Measurements from ENCODE around the gene POU2F3. TPM values are rescaled to one million over a fixed set of nuclear protein-coding genes. Genes with fewer than 3 reads are reported as not detected.

The POU2F3 gene
- total RNA-seq, 1 donor from 2014 or later, result not detected

DNA sequence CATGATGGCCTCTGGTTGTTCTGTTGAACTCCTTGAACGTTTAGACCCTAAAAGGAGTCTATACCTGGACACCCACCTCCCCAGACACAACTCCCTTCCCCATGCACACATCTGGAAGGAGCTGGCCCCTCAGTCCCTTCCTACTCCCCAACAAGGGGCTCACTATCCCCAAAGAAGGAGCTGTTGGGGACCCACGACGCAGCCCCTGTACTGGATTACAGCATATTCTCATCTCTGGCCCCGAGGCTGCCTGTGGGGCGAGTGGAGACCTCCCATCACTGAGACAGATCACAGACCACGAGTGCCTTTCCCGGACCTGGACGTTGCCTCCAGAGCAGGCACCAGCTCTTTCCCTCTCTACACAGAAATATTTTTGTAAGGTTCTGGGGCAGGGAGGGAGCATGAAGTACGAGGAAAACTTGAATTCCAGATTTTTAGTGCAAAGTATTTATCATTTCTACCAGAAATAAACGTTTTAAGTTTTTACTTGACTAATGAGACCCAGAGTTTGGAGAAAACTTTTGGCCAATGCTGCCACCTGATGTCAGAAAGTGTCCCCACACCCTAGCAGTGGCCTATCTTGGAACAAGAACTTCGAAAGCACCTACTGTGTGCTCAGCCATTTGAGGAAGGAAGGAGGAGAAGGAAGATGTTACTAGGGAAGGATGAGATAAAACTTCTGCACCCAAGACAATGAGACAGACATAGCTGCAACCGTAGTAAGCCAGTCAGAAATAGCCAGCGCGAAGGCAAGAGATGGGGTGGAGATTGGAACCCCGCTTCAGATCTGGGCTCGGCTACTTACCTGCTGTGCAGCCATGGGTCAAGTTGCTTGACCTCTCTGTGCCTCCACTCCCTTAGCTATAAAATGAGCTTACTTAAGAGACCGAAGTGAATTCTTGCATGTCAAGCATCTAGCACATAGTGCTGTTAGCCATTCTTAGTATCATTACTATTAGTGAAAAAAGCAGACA lies 10.2 kb upstream of the POU2F3 start:
- Mint-ChIP-seq H3K36me3 (peaks cover 5% of the 10 kb centered on the region), H3K27me3 (ENCODE audit: insufficient read depth, low read depth) (peaks cover 3% of the 10 kb centered on the region), H3K27ac (no peak overlapping the region), H3K9me3 (no peaks in the 10 kb centered on the region), H3K4me1 (peaks cover 26% of the 10 kb centered on the region), H3K4me3 (no peak overlapping the region)
- Histone ChIP-seq H3K79me2 (ENCODE audit: low read depth) (no peaks in the 10 kb centered on the region), H3K4me1 (peaks cover 5% of the 10 kb centered on the region), H3F3A (ENCODE audit: low read depth) (no peaks in the 10 kb centered on the region), H3K4me3 (no peak overlapping the region), H3K9ac (no peak overlapping the region), H3K4me2 (no peak overlapping the region), H3K27me3 (peaks cover 15% of the 10 kb centered on the region), H3K36me3 (no peaks in the 10 kb centered on the region), H3K27ac (no peak overlapping the region), H3K9me3 (ENCODE audit: low read depth) (no peaks in the 10 kb centered on the region), H4K20me1 (ENCODE audit: low read depth) (no peaks in the 10 kb centered on the region), H2AFZ (replicated peaks) (peak overlapping the region; percentile 8)
- TF ChIP-seq, protein P1, sequence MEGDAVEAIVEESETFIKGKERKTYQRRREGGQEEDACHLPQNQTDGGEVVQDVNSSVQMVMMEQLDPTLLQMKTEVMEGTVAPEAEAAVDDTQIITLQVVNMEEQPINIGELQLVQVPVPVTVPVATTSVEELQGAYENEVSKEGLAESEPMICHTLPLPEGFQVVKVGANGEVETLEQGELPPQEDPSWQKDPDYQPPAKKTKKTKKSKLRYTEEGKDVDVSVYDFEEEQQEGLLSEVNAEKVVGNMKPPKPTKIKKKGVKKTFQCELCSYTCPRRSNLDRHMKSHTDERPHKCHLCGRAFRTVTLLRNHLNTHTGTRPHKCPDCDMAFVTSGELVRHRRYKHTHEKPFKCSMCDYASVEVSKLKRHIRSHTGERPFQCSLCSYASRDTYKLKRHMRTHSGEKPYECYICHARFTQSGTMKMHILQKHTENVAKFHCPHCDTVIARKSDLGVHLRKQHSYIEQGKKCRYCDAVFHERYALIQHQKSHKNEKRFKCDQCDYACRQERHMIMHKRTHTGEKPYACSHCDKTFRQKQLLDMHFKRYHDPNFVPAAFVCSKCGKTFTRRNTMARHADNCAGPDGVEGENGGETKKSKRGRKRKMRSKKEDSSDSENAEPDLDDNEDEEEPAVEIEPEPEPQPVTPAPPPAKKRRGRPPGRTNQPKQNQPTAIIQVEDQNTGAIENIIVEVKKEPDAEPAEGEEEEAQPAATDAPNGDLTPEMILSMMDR (IDR thresholded peaks at IDR 0.05), result peak; percentile 95
- TF ChIP-seq EZH2 (IDR thresholded peaks at IDR 0.05), result no peak
- no peak for TF ChIP-seq EZH2phosphoT487 (IDR thresholded peaks at IDR 0.05)
- DNase-seq (ENCODE audit: low spot score), result peak; percentile 68

DNA sequence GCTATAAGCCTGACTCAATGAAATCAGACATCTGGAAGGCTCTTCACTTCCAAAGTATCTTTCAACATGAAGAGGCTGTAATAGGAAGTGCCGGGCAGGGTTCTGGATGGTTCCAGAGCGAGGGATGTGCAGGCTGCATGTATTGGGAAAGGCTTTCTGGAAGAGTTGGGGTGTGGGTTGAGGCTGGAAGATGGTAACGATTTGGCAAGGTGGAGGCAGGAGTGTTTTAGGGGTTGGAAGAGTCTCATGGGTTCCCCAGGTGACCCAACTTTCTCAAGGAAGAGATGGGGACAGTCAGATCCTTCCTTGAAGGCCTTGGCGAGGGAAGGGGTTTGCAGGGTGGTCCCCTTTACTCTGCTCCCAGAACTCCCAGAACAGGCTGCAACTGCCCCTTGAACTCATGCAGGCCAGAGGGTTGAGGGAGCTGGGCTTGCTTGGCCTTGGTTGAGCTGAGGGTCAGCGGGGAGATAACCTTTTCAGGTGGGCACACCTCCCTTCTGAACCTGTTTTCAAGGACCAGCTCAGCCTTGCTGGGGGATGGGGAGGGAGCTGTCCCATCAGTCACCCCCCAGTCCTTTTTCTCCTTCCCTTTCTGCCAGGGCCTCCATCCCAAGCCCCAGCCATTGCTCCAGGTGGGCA lies 9.4 kb upstream of the POU2F3 start:
- no peak overlapping the region for H3K9ac ChIP-seq
- no peaks in the 10 kb centered on the region for H3K9me3 ChIP-seq (ENCODE audit: low read depth)
- no peaks in the 10 kb centered on the region for H3K36me3 ChIP-seq
- no peak overlapping the region for H2AFZ ChIP-seq (replicated peaks)
- Mint-ChIP-seq H3K27me3 (ENCODE audit: insufficient read depth, low read depth) (peaks cover 8% of the 10 kb centered on the region), H3K9me3 (no peaks in the 10 kb centered on the region), H3K27ac (no peak overlapping the region), H3K4me3 (no peak overlapping the region), H3K36me3 (peaks cover 5% of the 10 kb centered on the region), H3K4me1 (peaks cover 23% of the 10 kb centered on the region)
- peaks cover 14% of the 10 kb centered on the region for H3K27me3 ChIP-seq
- TF ChIP-seq, protein P1 (IDR thresholded peaks at IDR 0.05), result no peak
- no peak for TF ChIP-seq EZH2phosphoT487 (IDR thresholded peaks at IDR 0.05)
- no peak for TF ChIP-seq EZH2 (IDR thresholded peaks at IDR 0.05)
- H3K4me2 ChIP-seq, result no peak overlapping the region
- no peaks in the 10 kb centered on the region for H3K79me2 ChIP-seq (ENCODE audit: low read depth)
- H4K20me1 ChIP-seq (ENCODE audit: low read depth), result no peaks in the 10 kb centered on the region
- no peaks in the 10 kb centered on the region for H3K4me1 ChIP-seq
- no peak overlapping the region for H3K4me3 ChIP-seq
- DNase-seq (ENCODE audit: low spot score), result no peak
- no peak overlapping the region for H3K27ac ChIP-seq
- no peaks in the 10 kb centered on the region for H3F3A ChIP-seq (ENCODE audit: low read depth)

DNA sequence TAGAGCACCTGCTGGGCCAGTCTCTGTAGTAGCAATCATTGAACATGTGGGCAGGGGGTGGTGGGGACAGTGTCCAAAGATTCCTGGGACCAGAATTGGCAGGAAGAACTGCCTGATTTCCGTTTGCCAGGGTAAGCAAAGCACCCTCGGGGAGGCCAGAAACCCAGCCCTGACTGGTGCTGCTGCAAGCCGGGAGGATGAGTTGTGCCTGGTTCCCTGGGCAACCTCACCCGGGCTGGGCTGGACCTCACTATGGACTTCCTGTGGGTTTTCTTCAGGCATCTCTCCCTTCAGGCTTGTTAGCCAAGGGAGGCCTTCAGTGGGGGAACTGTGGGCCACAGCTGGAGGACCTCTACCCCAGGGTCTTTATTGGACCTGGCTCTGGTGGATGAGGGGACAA lies 8.0 kb upstream of the POU2F3 start:
- no peaks in the 10 kb centered on the region for H3K9me3 ChIP-seq (ENCODE audit: low read depth)
- H3K36me3 ChIP-seq, result no peaks in the 10 kb centered on the region
- H4K20me1 ChIP-seq (ENCODE audit: low read depth), result no peaks in the 10 kb centered on the region
- Mint-ChIP-seq H3K9me3 (no peaks in the 10 kb centered on the region), H3K4me3 (no peak overlapping the region), H3K27ac (no peak overlapping the region), H3K36me3 (peaks cover 5% of the 10 kb centered on the region), H3K27me3 (ENCODE audit: insufficient read depth, low read depth) (peaks cover 16% of the 10 kb centered on the region), H3K4me1 (peaks cover 18% of the 10 kb centered on the region)
- H3K4me2 ChIP-seq, result no peak overlapping the region
- DNase-seq (ENCODE audit: low spot score), result no peak
- no peak overlapping the region for H3K27ac ChIP-seq
- no peak overlapping the region for H3K9ac ChIP-seq
- no peak overlapping the region for H3K4me3 ChIP-seq
- TF ChIP-seq EZH2phosphoT487 (IDR thresholded peaks at IDR 0.05), result no peak
- no peak for TF ChIP-seq EZH2 (IDR thresholded peaks at IDR 0.05)
- TF ChIP-seq, protein P1 (IDR thresholded peaks at IDR 0.05), result no peak
- peaks cover 4% of the 10 kb centered on the region for H3F3A ChIP-seq (ENCODE audit: low read depth)
- H2AFZ ChIP-seq (replicated peaks), result no peak overlapping the region
- peaks cover 14% of the 10 kb centered on the region for H3K27me3 ChIP-seq
- no peaks in the 10 kb centered on the region for H3K4me1 ChIP-seq
- no peaks in the 10 kb centered on the region for H3K79me2 ChIP-seq (ENCODE audit: low read depth)
